Activated CD8-positive, alpha-beta memory T cell treated with anti-CD3 and anti-CD28 coated beads, Interleukin-2, amount 50 U/mL, for 1 hour (primary cell): ENCODE results near the gene MTFMT.
A peak's percentile ranks its signal among the peaks of the same experiment; 100 is the strongest.
"Not testable (repeated sequence)": the region's sequence is repeated elsewhere in the genome, so short reads cannot be mapped to it uniquely, and the experiment has no call there.

Experiments used
- DNase-seq: peaks from one replicate; pipeline ENCODE4 v3.0.0-alpha.2; 2020; ENCODE audit errors: extremely low read depth

The MTFMT gene

GRCh38 chr15:65060641-65061397, 31.4 kb upstream of the MTFMT start:
- DNase-seq, result no peak

- DNase-seq, result no peak
Measured at GRCh38 chr15:65059931-65060596, 30.6 kb upstream of the MTFMT start.

- no peak for DNase-seq
Measured at GRCh38 chr15:65059369-65059750, 29.9 kb upstream of the MTFMT start.

- DNase-seq, result no peak
Measured at GRCh38 chr15:65058394-65059368, 29.2 kb upstream of the MTFMT start.

GRCh38 chr15:65057549-65057940, 28.1 kb upstream of the MTFMT start:
- DNase-seq, result no peak

GRCh38 chr15:65056868-65057548, 27.6 kb upstream of the MTFMT start:
- DNase-seq, result no peak

- DNase-seq, result no peak
Measured at GRCh38 chr15:65056106-65056505, 26.7 kb upstream of the MTFMT start.

- DNase-seq, result no peak
Measured at GRCh38 chr15:65055201-65055870, 25.9 kb upstream of the MTFMT start.

GRCh38 chr15:65054333-65055200, 25.1 kb upstream of the MTFMT start:
- DNase-seq, result no peak

- DNase-seq, result no peak
Measured at GRCh38 chr15:65052956-65053355, 23.5 kb upstream of the MTFMT start.

- DNase-seq, result no peak
Measured at GRCh38 chr15:65051266-65051665, 21.8 kb upstream of the MTFMT start.

GRCh38 chr15:65050270-65050669, 20.8 kb upstream of the MTFMT start:
- no peak for DNase-seq

GRCh38 chr15:65049418-65049840, 20.0 kb upstream of the MTFMT start:
- peak; percentile 74 for DNase-seq

GRCh38 chr15:65048241-65048640, 18.8 kb upstream of the MTFMT start:
- no peak for DNase-seq

- no peak for DNase-seq
Measured at GRCh38 chr15:65044724-65045481, 15.5 kb upstream of the MTFMT start, which contains the start of gene SLC51B. Gene SLC51B, plus strand, starts transcription at chr15:65045387. Its CDS starts 4,618 bp downstream, at chr15:65050005.

- not testable (repeated sequence) for DNase-seq
Measured at GRCh38 chr15:65044218-65044617, 14.8 kb upstream of the MTFMT start.

GRCh38 chr15:65042776-65043327, 13.4 kb upstream of the MTFMT start:
- DNase-seq, result no peak

- DNase-seq, result no peak
Measured at GRCh38 chr15:65041787-65042186, 12.3 kb upstream of the MTFMT start.

- no peak for DNase-seq
Measured at GRCh38 chr15:65040461-65040860, 11.0 kb upstream of the MTFMT start.
